LNCaP clone FGC (cell line): ENCODE data around the gene DEPDC1B.
"Not testable (repeated sequence)": the region's sequence is repeated elsewhere in the genome, so short reads cannot be mapped to it uniquely, and the experiment has no call there.

ENCODE experiments used
- DNase-seq: peaks from one replicate; pipeline ENCODE4 v3.0.0-alpha.2; 2011; ENCODE audit warnings: low read depth
- H3K4me3 ChIP-seq: 2 replicates; pipeline ENCODE4 v1.5.1; 2011; ENCODE audit warnings: mild to moderate bottlenecking, low read depth, low read length, control low read depth
- TF ChIP-seq, protein P1 (sequence below): IDR thresholded peaks from 2 replicates; pipeline ENCODE4 v1.5.1; 2012; ENCODE audit warnings: mild to moderate bottlenecking; ENCODE audit not compliant: control insufficient read depth, insufficient read depth; ENCODE audit errors: extremely low read depth

DEPDC1B gene

DNA sequence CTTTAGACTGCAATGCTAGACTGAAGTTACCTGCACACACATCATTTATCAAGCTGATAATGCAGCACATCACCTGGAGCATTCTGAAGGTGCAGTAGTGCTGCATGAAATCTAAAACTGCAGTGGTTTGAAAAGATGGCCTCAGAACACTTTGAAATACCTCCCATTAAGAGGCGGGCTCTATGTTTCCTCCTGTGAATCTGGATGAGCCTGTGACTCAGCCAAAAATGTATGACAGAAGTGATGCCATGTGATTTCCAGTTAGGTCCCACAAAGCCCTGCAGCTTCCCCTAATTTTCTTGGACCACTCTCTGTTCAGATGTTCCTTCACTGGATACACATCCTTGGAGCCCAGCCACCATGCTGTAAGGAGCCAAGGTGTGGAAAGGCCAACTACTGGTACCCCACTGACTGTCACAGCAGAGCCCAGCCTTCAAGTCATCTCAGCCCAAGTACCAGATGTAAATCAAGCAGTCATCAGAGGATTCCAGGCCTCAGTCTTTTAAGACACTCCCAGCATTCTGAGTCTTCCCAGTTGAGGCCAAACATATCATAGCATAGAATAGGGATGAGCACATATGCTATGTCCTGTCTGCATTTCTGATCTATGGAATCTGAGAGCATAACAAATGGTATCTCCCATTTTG lies 27.2 kb upstream of the DEPDC1B start:
- H3K4me3 ChIP-seq = no peak overlapping the region
- no peak for DNase-seq
- TF ChIP-seq, protein P1, sequence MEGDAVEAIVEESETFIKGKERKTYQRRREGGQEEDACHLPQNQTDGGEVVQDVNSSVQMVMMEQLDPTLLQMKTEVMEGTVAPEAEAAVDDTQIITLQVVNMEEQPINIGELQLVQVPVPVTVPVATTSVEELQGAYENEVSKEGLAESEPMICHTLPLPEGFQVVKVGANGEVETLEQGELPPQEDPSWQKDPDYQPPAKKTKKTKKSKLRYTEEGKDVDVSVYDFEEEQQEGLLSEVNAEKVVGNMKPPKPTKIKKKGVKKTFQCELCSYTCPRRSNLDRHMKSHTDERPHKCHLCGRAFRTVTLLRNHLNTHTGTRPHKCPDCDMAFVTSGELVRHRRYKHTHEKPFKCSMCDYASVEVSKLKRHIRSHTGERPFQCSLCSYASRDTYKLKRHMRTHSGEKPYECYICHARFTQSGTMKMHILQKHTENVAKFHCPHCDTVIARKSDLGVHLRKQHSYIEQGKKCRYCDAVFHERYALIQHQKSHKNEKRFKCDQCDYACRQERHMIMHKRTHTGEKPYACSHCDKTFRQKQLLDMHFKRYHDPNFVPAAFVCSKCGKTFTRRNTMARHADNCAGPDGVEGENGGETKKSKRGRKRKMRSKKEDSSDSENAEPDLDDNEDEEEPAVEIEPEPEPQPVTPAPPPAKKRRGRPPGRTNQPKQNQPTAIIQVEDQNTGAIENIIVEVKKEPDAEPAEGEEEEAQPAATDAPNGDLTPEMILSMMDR = no peak

- H3K4me3 ChIP-seq = no peak overlapping the region
- TF ChIP-seq, protein P1 = no peak
- no peak for DNase-seq
Observed at GRCh38 chr5:60724126-60724525, 24.2 kb upstream of the DEPDC1B start.

DNA sequence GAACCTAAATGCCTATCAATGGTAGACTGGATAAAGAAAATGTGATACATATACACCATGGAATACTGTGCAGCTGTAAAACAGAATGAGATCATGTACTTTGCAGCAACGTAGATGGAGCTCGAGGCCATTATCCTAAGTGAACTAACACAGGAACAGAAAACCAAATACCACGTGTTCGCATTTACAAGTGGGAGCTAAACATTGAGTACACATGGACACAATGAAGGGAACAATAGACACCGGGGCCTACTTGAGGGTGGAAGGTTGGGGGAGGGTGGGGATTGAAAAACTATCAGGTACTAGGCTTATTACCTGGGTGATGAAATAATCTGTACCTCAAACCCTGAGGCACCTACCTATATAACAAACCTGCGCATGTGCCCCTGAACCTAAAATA lies 22.4 kb upstream of the DEPDC1B start:
- no peak overlapping the region for H3K4me3 ChIP-seq
- DNase-seq = no peak
- TF ChIP-seq, protein P1 = no peak

DNA sequence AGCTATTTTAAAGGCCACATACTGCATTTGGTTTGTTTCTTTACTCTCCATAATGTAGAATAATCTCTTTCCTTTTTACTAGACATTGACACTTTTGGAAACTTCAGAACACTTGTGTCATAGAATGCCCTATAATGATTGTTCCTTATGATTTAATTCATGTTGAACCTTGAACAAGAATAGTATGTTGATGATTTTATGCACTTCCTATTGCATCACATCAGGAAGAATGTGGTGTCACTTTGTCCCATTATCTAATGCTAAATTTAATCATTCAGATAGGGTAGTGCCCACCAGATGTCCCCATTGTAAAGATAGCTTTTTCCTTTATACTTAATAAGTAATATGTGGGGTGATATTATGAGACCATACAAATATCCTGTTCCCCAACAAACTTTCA lies 19.4 kb upstream of the DEPDC1B start:
- TF ChIP-seq, protein P1 = no peak
- no peak overlapping the region for H3K4me3 ChIP-seq
- no peak for DNase-seq

DNA sequence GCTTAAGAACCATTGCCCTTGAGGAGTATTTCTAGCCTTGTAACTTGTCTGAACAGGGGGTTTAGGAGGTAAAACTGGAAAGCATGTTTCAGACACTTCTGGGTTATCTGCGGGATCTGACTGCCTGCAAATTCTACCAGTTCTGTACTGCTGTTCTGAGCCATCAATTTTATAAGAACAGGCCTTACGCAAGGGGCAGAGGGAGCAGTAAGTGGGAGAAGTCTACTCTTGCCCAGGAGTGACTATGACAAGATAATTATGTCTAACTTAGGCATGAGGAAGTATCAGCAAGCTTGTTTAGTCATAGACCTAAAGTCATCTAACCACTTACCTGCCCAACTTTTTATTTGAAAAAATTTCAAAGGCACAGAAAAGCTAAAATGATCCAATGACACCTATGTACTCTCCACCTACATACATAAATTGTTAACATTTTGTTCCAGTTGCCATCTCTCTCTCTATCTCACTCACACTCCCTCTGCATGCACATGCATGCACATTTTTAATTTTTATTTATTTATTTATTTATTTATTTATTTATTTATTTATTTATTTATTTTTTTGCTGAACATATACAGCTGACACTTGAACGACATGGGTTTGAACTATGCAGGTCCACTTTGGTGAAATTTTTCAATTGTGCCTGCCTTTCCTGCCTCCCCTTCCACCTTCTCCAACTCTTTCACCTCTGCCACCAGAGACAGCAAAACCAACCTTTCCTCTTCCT lies 18.4 kb upstream of the DEPDC1B start:
- no peak overlapping the region for H3K4me3 ChIP-seq
- no peak for DNase-seq
- TF ChIP-seq, protein P1 = no peak

- DNase-seq, H3K4me3 ChIP-seq: not testable (repeated sequence)
Observed at GRCh38 chr5:60715201-60715928, 15.4 kb upstream of the DEPDC1B start.

GRCh38 chr5:60712950-60713349 lies 13.0 kb upstream of the DEPDC1B start:
- TF ChIP-seq, protein P1 = no peak
- H3K4me3 ChIP-seq = no peak overlapping the region
- no peak for DNase-seq

DNA sequence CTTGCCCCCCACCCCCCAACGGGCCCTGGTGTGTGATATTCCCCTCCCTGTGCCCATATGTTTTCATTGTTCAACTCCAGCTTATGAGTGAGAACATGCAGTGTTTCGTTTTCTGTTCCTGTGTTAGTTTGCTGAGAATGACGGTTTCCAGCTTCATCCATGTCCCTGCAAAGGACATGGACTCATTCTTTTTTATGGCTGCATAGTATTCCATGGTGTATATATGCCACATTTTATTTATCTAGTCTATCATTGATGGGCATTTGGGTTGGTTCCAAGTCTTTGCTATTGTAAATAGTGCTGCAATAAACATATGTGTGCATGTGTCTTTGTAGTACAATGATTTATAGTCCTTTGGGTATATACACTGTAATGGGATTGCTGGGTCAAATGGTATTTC lies 11.9 kb upstream of the DEPDC1B start:
- not testable (repeated sequence) for DNase-seq, H3K4me3 ChIP-seq
